Measurements from ENCODE around the gene PIEZO2. TPM values are rescaled to one million over a fixed set of nuclear protein-coding genes. Genes with fewer than 3 reads are reported as not detected.

Gene PIEZO2
- total RNA-seq, 2 experiments from 2014 or later: not detected

GRCh38 chr18:10787293-10787901 lies 362.0 kb downstream of the PIEZO2 start:
- DNase-seq: peak; percentile 95
- ATAC-seq: peak; percentile 89
- no peak overlapping the region for H3K4me3 Mint-ChIP-seq
- CTCF ChIA-PET: interaction anchor here (0.6 to 2.2 kb wide), 8 partner anchors 16 to 766 kb away, joined by 3 to 9 read pairs (median 3); no protein-coding TSS in a partner anchor
- POLR2A ChIA-PET: no interaction called here
- no peaks in the 10 kb centered on the region for H3K36me3 Mint-ChIP-seq (ENCODE audit: low read depth)
- H3K27ac Mint-ChIP-seq: no peak overlapping the region
- no peaks in the 10 kb centered on the region for H3K9me3 Mint-ChIP-seq (ENCODE audit: low read depth)
- intact Hi-C loops (cut with DNase I, micrococcal nuclease): loop anchor here (1.0 to 10.0 kb wide), 7 partner anchors 63 to 813 kb away; partner anchors contain the start of gene NAPG (in 1 of the 2)
- H3K27me3 Mint-ChIP-seq: peaks cover 39% of the 10 kb centered on the region
- H3K4me1 Mint-ChIP-seq: peaks cover 4% of the 10 kb centered on the region

GRCh38 chr18:10785798-10786197 lies 363.6 kb downstream of the PIEZO2 start:
- intact Hi-C loops (cut with DNase I, micrococcal nuclease): loop anchor here (2.0 to 10.0 kb wide), 6 partner anchors 65 to 811 kb away; partner anchors contain the start of gene NAPG (in 1 of the 2)
- ChIA-PET POLR2A (no interaction called here), CTCF (interaction anchor here (0.6 to 2.2 kb wide), 6 partner anchors 7 to 1133 kb away, joined by 3 to 9 read pairs (median 3); no protein-coding TSS in a partner anchor)
- Mint-ChIP-seq H3K27ac (no peak overlapping the region), H3K4me3 (no peak overlapping the region), H3K27me3 (peaks cover 36% of the 10 kb centered on the region), H3K9me3 (ENCODE audit: low read depth) (no peaks in the 10 kb centered on the region), H3K4me1 (peaks cover 4% of the 10 kb centered on the region), H3K36me3 (ENCODE audit: low read depth) (no peaks in the 10 kb centered on the region)
- ATAC-seq (no peak), DNase-seq (no peak)

GRCh38 chr18:10784596-10785202 lies 364.7 kb downstream of the PIEZO2 start:
- intact Hi-C loops (cut with DNase I, micrococcal nuclease): loop anchor here (5.0 to 10.0 kb wide), 4 partner anchors 257 to 810 kb away; partner anchors contain the start of gene NAPG (in 1 of the 2)
- no peak for ATAC-seq
- POLR2A ChIA-PET: no interaction called here
- peaks cover 4% of the 10 kb centered on the region for H3K4me1 Mint-ChIP-seq
- DNase-seq: no peak
- no peak overlapping the region for H3K4me3 Mint-ChIP-seq
- H3K27me3 Mint-ChIP-seq: peaks cover 38% of the 10 kb centered on the region
- CTCF ChIA-PET: interaction anchor here (0.6 kb wide), 1 partner anchor 41 kb away, joined by 3 read pairs; no protein-coding TSS in a partner anchor
- H3K9me3 Mint-ChIP-seq (ENCODE audit: low read depth): no peaks in the 10 kb centered on the region
- no peaks in the 10 kb centered on the region for H3K36me3 Mint-ChIP-seq (ENCODE audit: low read depth)
- H3K27ac Mint-ChIP-seq: no peak overlapping the region

GRCh38 chr18:10783941-10784340 lies 365.4 kb downstream of the PIEZO2 start:
- Mint-ChIP-seq H3K4me1 (peaks cover 4% of the 10 kb centered on the region), H3K27me3 (peaks cover 36% of the 10 kb centered on the region), H3K9me3 (ENCODE audit: low read depth) (no peaks in the 10 kb centered on the region), H3K4me3 (no peak overlapping the region), H3K36me3 (ENCODE audit: low read depth) (no peaks in the 10 kb centered on the region), H3K27ac (no peak overlapping the region)
- ChIA-PET CTCF (no interaction called here), POLR2A (no interaction called here)
- DNase-seq: no peak
- intact Hi-C loops (cut with DNase I, micrococcal nuclease): loop anchor here in 1 of 2 experiments (10.0 kb wide), 1 partner anchor 809 kb away; no protein-coding TSS in a partner anchor
- no peak for ATAC-seq

GRCh38 chr18:10776493-10776892 lies 372.9 kb downstream of the PIEZO2 start:
- Mint-ChIP-seq H3K27ac (no peak overlapping the region), H3K27me3 (peaks cover 23% of the 10 kb centered on the region), H3K4me1 (no peaks in the 10 kb centered on the region), H3K4me3 (no peak overlapping the region), H3K36me3 (ENCODE audit: low read depth) (no peaks in the 10 kb centered on the region), H3K9me3 (ENCODE audit: low read depth) (peaks cover 6% of the 10 kb centered on the region)
- intact Hi-C loops (cut with DNase I, micrococcal nuclease): no loop called here
- CTCF ChIA-PET: interaction anchor here (0.8 to 1.0 kb wide), 2 partner anchors 10 to 14 kb away, joined by 3 read pairs; no protein-coding TSS in a partner anchor
- DNase-seq (no peak), ATAC-seq (no peak)
- POLR2A ChIA-PET: no interaction called here

- no peak overlapping the region for H3K4me3 Mint-ChIP-seq
- H3K27ac Mint-ChIP-seq: no peak overlapping the region
- peaks cover 23% of the 10 kb centered on the region for H3K27me3 Mint-ChIP-seq
- no peak for ATAC-seq
- H3K4me1 Mint-ChIP-seq: no peaks in the 10 kb centered on the region
- no peak for DNase-seq
- POLR2A ChIA-PET: no interaction called here
- intact Hi-C loops (cut with DNase I, micrococcal nuclease): no loop called here
- H3K9me3 Mint-ChIP-seq (ENCODE audit: low read depth): peaks cover 6% of the 10 kb centered on the region
- no peaks in the 10 kb centered on the region for H3K36me3 Mint-ChIP-seq (ENCODE audit: low read depth)
- CTCF ChIA-PET: no interaction called here
Observed at GRCh38 chr18:10775026-10775425, 374.3 kb downstream of the PIEZO2 start.

GRCh38 chr18:10771053-10771709 lies 378.2 kb downstream of the PIEZO2 start:
- Mint-ChIP-seq H3K27ac (no peak overlapping the region), H3K4me1 (no peaks in the 10 kb centered on the region), H3K4me3 (no peak overlapping the region), H3K36me3 (ENCODE audit: low read depth) (no peaks in the 10 kb centered on the region), H3K9me3 (ENCODE audit: low read depth) (peaks cover 6% of the 10 kb centered on the region), H3K27me3 (peaks cover 15% of the 10 kb centered on the region)
- DNase-seq (peak; percentile 25), ATAC-seq (peak; percentile 64)
- ChIA-PET POLR2A (no interaction called here), CTCF (interaction anchor here (1.0 to 1.8 kb wide), 2 partner anchors 16 kb away, joined by 3 to 9 read pairs; no protein-coding TSS in a partner anchor)
- intact Hi-C loops (cut with DNase I, micrococcal nuclease): loop anchor here in 1 of 2 experiments (5.0 kb wide), 1 partner anchor 51 kb away; no protein-coding TSS in a partner anchor

GRCh38 chr18:10770264-10770663 lies 379.1 kb downstream of the PIEZO2 start:
- no peak overlapping the region for H3K27ac Mint-ChIP-seq
- intact Hi-C loops (cut with DNase I, micrococcal nuclease): loop anchor here in 1 of 2 experiments (5.0 kb wide), 1 partner anchor 52 kb away; no protein-coding TSS in a partner anchor

GRCh38 chr18:10768221-10768620 lies 381.1 kb downstream of the PIEZO2 start:
- ATAC-seq: no peak
- peaks cover 6% of the 10 kb centered on the region for H3K9me3 Mint-ChIP-seq (ENCODE audit: low read depth)
- peaks cover 8% of the 10 kb centered on the region for H3K27me3 Mint-ChIP-seq
- no peaks in the 10 kb centered on the region for H3K36me3 Mint-ChIP-seq (ENCODE audit: low read depth)
- no peak overlapping the region for H3K27ac Mint-ChIP-seq
- H3K4me3 Mint-ChIP-seq: no peak overlapping the region
- no peaks in the 10 kb centered on the region for H3K4me1 Mint-ChIP-seq
- DNase-seq: no peak
- ChIA-PET CTCF (no interaction called here), POLR2A (no interaction called here)
- intact Hi-C loops (cut with DNase I, micrococcal nuclease): no loop called here

More at GRCh38 chr18:10770264-10770663, 379.1 kb downstream of the PIEZO2 start:
- POLR2A ChIA-PET: no interaction called here
- H3K4me3 Mint-ChIP-seq: no peak overlapping the region
- H3K27me3 Mint-ChIP-seq: peaks cover 12% of the 10 kb centered on the region
- no peaks in the 10 kb centered on the region for H3K36me3 Mint-ChIP-seq (ENCODE audit: low read depth)
- ATAC-seq (no peak), DNase-seq (no peak)
- CTCF ChIA-PET: interaction anchor here (1.8 kb wide), 1 partner anchor 17 kb away, joined by 9 read pairs; no protein-coding TSS in a partner anchor
- peaks cover 6% of the 10 kb centered on the region for H3K9me3 Mint-ChIP-seq (ENCODE audit: low read depth)
- H3K4me1 Mint-ChIP-seq: no peaks in the 10 kb centered on the region

- ChIA-PET CTCF (no interaction called here), POLR2A (no interaction called here)
- ATAC-seq (no peak), DNase-seq (no peak)
- intact Hi-C loops (cut with DNase I, micrococcal nuclease): no loop called here
- H3K36me3 Mint-ChIP-seq (ENCODE audit: low read depth): no peaks in the 10 kb centered on the region
- H3K9me3 Mint-ChIP-seq (ENCODE audit: low read depth): peaks cover 6% of the 10 kb centered on the region
- no peak overlapping the region for H3K27ac Mint-ChIP-seq
- no peak overlapping the region for H3K4me3 Mint-ChIP-seq
- no peaks in the 10 kb centered on the region for H3K4me1 Mint-ChIP-seq
- H3K27me3 Mint-ChIP-seq: peaks cover 8% of the 10 kb centered on the region
Observed at GRCh38 chr18:10767658-10768057, 381.7 kb downstream of the PIEZO2 start.

GRCh38 chr18:10760986-10761385 lies 388.4 kb downstream of the PIEZO2 start:
- no peak overlapping the region for H3K27ac Mint-ChIP-seq
- H3K27me3 Mint-ChIP-seq: peaks cover 4% of the 10 kb centered on the region
- no peaks in the 10 kb centered on the region for H3K4me1 Mint-ChIP-seq
- CTCF ChIA-PET: interaction anchor here (0.6 kb wide), 1 partner anchor 29 kb away, joined by 3 read pairs; no protein-coding TSS in a partner anchor
- H3K9me3 Mint-ChIP-seq (ENCODE audit: low read depth): no peaks in the 10 kb centered on the region
- no peak overlapping the region for H3K4me3 Mint-ChIP-seq
- DNase-seq (no peak), ATAC-seq (no peak)
- H3K36me3 Mint-ChIP-seq (ENCODE audit: low read depth): no peaks in the 10 kb centered on the region
- intact Hi-C loops (cut with DNase I, micrococcal nuclease): no loop called here
- POLR2A ChIA-PET: no interaction called here

All from activated CD4-positive, alpha-beta T cell treated with anti-CD3 and anti-CD28 coated beads for 36 hours (primary cell).